SU-DHL-6 (cell line): ENCODE data around the gene ADAD2.

Experiments used
- H2AFZ ChIP-seq: fragments of 200-600 bp; sonication (generic); 2 replicates; pipeline ENCODE4 v1.6.1; 2014; ENCODE audit warnings: low read depth, mild to moderate bottlenecking, moderate library complexity, mixed read lengths, antibody characterized with exemption, low read length; ENCODE audit not compliant: severe bottlenecking
- H3F3A ChIP-seq: fragments of 200-600 bp; shearing (Covaris generic); 2 replicates; pipeline ENCODE4 v1.6.0; 2016; ENCODE audit warnings: antibody characterized with exemption, mild to moderate bottlenecking; ENCODE audit not compliant: insufficient read depth
- H3K27ac ChIP-seq: fragments of 200-600 bp; sonication (generic); 2 replicates; pipeline ENCODE4 v1.5.1; 2016; ENCODE audit warnings: low read depth, mild to moderate bottlenecking, low read length, moderate library complexity, mixed read lengths
- H3K27me3 ChIP-seq: fragments of 200-600 bp; sonication (generic), shearing (Covaris generic); 2 replicates; pipeline ENCODE4 v1.6.0; 2014; ENCODE audit warnings: mild to moderate bottlenecking, low read length
- H3K36me3 ChIP-seq: fragments of 200-600 bp; sonication (generic); 2 replicates; pipeline ENCODE4 v1.6.1; 2014; ENCODE audit warnings: mild to moderate bottlenecking, low read length, mixed read lengths
- H3K4me2 ChIP-seq: fragments of 300-600, 200-600 bp; shearing (Covaris generic), sonication (generic); 2 replicates; pipeline ENCODE4 v1.6.0; 2014; ENCODE audit warnings: low read length, low read depth, mild to moderate bottlenecking; ENCODE audit not compliant: poor library complexity, severe bottlenecking
- H3K4me3 ChIP-seq: fragments of 200-600 bp; sonication (generic); 2 replicates; pipeline ENCODE4 v1.5.1; 2014; ENCODE audit warnings: antibody characterized with exemption, low read length, mild to moderate bottlenecking, mixed read lengths; ENCODE audit not compliant: insufficient read depth, poor library complexity, severe bottlenecking
- H3K79me2 ChIP-seq: fragments of 200-600 bp; sonication (generic); 2 replicates; pipeline ENCODE4 v1.6.1; 2014; ENCODE audit warnings: mild to moderate bottlenecking, low read length, moderate library complexity; ENCODE audit not compliant: insufficient read depth
- H3K9ac ChIP-seq: fragments of 200-600 bp; sonication (generic); 2 replicates; pipeline ENCODE4 v1.7.0; 2014; ENCODE audit warnings: mild to moderate bottlenecking, low read length
- H3K9me2 ChIP-seq: fragments of 200-600 bp; sonication (generic); replicated peaks from 2 replicates; pipeline ENCODE4 v1.6.1; 2014; ENCODE audit warnings: low read length; ENCODE audit not compliant: insufficient read depth
- H3K9me3 ChIP-seq: fragments of 200-600 bp; sonication (generic); 2 replicates; pipeline ENCODE4 v1.6.1; 2014; ENCODE audit warnings: low read length, mixed read lengths; ENCODE audit not compliant: insufficient read depth
- H4K20me1 ChIP-seq: fragments of 200-600 bp; sonication (generic); 2 replicates; pipeline ENCODE4 v1.6.1; 2014; ENCODE audit warnings: low read depth, mild to moderate bottlenecking, antibody characterized with exemption, low read length, moderate library complexity, mixed read lengths
- EZH2phosphoT487 ChIP-seq: fragments of 200-600 bp; sonication (generic), shearing (Covaris generic); conservative IDR thresholded peaks from 2 replicates; pipeline ENCODE4 v1.6.1; 2018; ENCODE audit warnings: mild to moderate bottlenecking, antibody characterized with exemption, low read length, moderate library complexity, mixed read lengths
- TF ChIP-seq, protein P1 (sequence below): fragments of 200-600 bp; sonication (generic); IDR thresholded peaks from one replicate; pipeline ENCODE4 v1.5.1; 2017; ENCODE audit warnings: antibody characterized with exemption, mild to moderate bottlenecking, low read length, moderate library complexity; ENCODE audit not compliant: insufficient read depth, poor library complexity, severe bottlenecking

The ADAD2 gene

DNA sequence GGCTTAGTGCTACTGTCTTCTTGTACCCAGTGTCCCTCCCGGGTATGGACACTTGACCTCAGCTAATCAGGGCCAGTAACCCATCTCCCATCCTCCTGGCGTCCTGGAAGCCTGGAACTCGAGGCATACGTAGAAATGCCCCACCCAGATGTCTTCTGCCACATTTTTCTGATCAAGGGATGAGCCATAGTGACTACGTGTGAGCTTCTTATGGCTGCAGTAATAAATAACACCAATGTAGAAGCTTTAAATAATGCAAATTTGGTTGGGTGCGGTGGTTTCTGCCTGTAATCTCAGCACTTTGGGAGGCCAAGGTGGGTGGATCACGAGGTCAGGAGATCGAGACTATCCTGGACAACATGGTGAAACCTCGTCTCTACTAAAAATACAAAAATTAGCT is 51.9 kb downstream of the ADAD2 start:
- Histone ChIP-seq H4K20me1 (no peaks in the 10 kb centered on the region), H3K79me2 (no peaks in the 10 kb centered on the region), H3K9me2 (no peaks in the 10 kb centered on the region), H3F3A (no peaks in the 10 kb centered on the region), H3K4me2 (no peak overlapping the region), H3K9ac (no peak overlapping the region), H3K36me3 (no peaks in the 10 kb centered on the region), H3K27me3 (no peaks in the 10 kb centered on the region), H3K9me3 (no peaks in the 10 kb centered on the region), H3K4me3 (no peak overlapping the region), H2AFZ (no peak overlapping the region), H3K27ac (no peak overlapping the region)
- no peak for TF ChIP-seq EZH2phosphoT487
- TF ChIP-seq, protein P1, sequence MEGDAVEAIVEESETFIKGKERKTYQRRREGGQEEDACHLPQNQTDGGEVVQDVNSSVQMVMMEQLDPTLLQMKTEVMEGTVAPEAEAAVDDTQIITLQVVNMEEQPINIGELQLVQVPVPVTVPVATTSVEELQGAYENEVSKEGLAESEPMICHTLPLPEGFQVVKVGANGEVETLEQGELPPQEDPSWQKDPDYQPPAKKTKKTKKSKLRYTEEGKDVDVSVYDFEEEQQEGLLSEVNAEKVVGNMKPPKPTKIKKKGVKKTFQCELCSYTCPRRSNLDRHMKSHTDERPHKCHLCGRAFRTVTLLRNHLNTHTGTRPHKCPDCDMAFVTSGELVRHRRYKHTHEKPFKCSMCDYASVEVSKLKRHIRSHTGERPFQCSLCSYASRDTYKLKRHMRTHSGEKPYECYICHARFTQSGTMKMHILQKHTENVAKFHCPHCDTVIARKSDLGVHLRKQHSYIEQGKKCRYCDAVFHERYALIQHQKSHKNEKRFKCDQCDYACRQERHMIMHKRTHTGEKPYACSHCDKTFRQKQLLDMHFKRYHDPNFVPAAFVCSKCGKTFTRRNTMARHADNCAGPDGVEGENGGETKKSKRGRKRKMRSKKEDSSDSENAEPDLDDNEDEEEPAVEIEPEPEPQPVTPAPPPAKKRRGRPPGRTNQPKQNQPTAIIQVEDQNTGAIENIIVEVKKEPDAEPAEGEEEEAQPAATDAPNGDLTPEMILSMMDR, result no peak

DNA sequence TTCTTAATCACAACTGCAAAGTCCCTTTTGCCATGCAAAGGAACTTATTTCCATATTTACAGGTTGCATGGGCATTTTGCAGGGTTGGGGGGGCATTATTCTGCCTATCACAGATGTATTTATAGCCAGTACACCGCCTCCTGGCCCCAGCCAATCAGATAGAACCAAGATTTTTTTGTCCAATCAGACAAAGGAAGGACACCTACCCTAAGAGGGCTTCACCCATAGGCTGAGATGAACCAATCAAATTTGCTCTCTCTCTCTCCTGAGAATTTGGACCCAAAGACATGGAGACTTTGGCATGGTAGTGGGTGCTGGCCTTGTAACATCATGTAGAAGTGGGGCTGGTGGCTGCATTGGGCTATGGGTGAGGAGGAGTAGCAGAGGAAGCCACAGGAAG is 52.8 kb downstream of the ADAD2 start:
- no peaks in the 10 kb centered on the region for H3K27me3 ChIP-seq
- no peak overlapping the region for H3K27ac ChIP-seq
- no peaks in the 10 kb centered on the region for H3K9me2 ChIP-seq
- H4K20me1 ChIP-seq, result no peaks in the 10 kb centered on the region
- no peaks in the 10 kb centered on the region for H3K79me2 ChIP-seq
- no peak for TF ChIP-seq EZH2phosphoT487
- TF ChIP-seq, protein P1, result no peak
- no peak overlapping the region for H3K9ac ChIP-seq
- H3K9me3 ChIP-seq, result no peaks in the 10 kb centered on the region
- H3K4me3 ChIP-seq, result no peak overlapping the region
- H3K36me3 ChIP-seq, result no peaks in the 10 kb centered on the region
- H3K4me2 ChIP-seq, result no peak overlapping the region
- H3F3A ChIP-seq, result no peaks in the 10 kb centered on the region
- H2AFZ ChIP-seq, result no peak overlapping the region

DNA sequence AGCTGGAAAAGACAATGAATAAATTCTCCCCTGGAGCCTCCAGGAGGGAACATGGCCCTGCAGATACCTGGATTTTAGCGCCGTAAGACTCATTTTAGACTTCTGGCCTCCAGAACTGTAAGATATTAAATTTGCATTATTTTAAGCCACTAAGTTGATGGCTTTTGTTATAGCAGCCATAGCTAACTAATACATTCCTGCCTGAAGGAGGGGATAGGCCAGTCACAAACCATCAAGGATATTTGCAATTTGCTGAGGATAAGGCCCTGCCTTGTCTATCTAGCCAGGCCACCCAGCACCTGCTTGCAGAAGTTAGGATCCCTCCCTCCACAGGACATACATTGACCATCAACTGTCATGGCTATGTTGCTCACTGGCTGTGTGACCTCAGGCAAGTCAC is 53.8 kb downstream of the ADAD2 start:
- no peaks in the 10 kb centered on the region for H3K9me2 ChIP-seq
- H3K9me3 ChIP-seq, result no peaks in the 10 kb centered on the region
- H3K79me2 ChIP-seq, result no peaks in the 10 kb centered on the region
- H3K27ac ChIP-seq, result no peak overlapping the region
- no peaks in the 10 kb centered on the region for H3K36me3 ChIP-seq
- no peak overlapping the region for H3K4me2 ChIP-seq
- H3K4me3 ChIP-seq, result no peak overlapping the region
- H2AFZ ChIP-seq, result no peak overlapping the region
- H4K20me1 ChIP-seq, result no peaks in the 10 kb centered on the region
- H3K27me3 ChIP-seq, result no peaks in the 10 kb centered on the region
- no peaks in the 10 kb centered on the region for H3F3A ChIP-seq
- H3K9ac ChIP-seq, result no peak overlapping the region
- TF ChIP-seq EZH2phosphoT487, result no peak
- TF ChIP-seq, protein P1, result no peak
